Posterior cingulate gyrus (tissue), 11 donors: ENCODE data around the gene FGF4.

Experiments
- DNase-seq, 10 donors: peaks; one replicate each; pipeline versions ENCODE4 v3.0.0 to v3.0.0-alpha.2; 2020 to 2021; ENCODE audit warnings: mixed read lengths in 3 of 10
- intact Hi-C: fragments of 100-400 bp; cut with DNase I; formaldehyde crosslinking; loops from one replicate; pipeline ENCODE4 v1.15.1; 2023

The FGF4 gene

DNA sequence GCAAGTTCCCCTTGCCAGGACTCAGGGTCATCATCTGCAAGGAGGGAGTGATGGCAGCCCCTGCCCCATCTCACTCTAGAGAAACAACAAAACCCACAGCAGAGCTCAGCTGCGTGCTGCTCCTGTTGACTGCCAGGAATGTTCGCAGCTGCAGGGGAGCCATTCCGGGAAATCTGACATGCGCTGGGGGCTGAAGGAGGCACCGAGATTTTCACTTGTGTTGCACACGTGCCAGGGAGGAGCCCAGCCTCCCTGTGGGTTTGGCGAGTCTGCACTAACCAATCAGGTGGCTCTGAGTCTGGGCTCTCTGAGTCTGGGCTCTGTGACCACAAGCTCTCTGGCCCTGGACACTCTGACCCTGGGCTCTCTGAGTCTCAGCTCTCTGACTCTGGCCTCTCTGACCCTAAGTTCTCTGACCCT, 33.5 kb upstream of the FGF4 start:
- no peak for DNase-seq
- intact Hi-C loops, result no loop called here

DNA sequence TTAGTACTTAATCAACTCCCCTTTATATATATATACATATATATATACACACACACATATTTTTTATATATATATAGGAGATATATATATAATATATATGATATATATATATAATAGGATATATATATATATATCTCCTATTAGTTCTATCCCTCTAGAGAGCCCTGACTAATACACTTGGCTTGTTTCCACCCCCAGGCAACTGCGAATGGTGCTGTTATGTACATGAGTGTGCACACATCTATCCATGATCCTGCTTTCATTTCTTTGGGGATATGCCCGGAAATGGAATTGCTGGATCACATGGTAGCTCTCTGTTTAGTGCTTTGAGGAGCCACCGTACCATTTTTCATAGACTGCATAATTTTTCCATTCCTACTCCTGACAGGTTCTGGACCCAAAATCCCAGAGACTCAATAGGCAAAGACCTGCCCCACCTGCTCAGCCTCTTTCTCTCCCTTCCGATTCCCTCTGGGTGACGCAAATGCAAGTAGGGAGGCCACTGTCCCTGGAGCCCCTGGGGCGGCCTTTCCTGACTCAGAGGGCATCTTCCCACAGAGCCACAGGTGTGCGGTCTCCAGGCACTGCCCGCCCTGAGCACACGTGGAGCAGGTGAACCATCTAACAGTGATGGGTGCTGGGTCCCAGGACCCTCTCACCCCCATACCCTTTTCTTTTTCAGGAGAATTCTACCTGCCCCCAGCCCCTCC, 32.1 kb upstream of the FGF4 start:
- no peak for DNase-seq
- intact Hi-C loops, result no loop called here

DNA sequence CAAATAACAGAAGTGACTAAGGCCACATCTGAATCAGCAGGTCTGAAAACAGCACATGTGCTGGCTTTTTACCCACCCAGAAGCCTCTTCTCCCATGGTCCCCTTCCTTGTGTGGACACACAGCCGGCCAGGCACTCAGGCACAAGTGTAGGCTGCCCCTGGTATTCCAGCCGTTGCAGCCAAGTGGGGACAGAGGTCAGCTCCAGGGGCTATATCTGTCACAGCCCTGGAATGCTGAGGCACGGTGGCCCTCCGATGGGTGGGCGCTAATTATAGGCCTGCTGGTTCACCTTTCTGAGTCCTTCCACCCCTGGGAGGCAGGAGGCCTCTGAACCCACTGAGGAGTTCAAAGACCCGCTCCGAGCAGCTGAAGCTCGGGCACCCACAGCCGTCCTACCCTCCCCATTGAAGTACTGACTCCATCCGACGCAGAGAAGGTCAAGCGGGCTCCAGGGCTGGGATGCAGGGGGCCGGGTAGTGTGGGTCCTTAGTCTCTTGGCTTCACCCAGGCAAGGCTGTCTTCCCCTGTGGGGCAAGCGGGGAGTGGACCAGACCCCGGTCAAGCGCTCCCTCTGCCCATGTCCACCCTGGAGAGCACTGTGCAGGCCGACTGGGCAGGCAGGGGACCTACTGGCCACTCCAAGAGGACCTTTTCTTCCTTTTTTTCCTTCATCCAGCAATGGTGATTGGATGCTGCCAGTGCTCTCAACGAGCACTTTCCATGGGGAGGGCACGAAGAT, 29.8 kb upstream of the FGF4 start:
- peak in 1 of 10 donors; percentile 75 for DNase-seq
- intact Hi-C loops, result no loop called here

DNA sequence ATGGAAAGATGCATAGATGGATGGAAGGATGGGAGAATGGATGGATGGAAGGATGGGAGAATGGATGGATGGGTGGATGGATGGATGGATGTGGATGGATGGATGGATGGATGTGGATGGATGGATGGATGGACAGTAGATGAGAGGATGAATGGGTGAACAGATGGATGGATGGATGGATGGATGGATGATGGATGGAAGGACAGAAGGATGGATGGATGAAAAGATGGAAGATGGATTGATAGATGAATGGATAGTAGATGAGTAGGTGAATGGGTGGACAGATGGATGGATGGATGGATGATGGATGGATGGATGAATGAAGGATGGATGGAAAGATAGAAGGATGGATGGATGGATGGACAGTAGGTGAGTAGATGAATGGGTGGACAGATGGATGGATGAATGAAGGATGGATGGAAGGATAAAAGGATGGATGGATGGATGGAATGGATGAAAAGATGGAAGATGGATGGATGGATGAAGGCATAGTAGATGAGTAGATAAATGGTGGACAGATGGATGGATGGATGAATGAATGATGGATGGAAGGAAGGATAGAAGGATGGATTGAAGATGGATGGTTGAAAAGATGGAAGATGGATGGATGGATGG, 28.6 kb upstream of the FGF4 start:
- no peak for DNase-seq
- intact Hi-C loops, result no loop called here

DNA sequence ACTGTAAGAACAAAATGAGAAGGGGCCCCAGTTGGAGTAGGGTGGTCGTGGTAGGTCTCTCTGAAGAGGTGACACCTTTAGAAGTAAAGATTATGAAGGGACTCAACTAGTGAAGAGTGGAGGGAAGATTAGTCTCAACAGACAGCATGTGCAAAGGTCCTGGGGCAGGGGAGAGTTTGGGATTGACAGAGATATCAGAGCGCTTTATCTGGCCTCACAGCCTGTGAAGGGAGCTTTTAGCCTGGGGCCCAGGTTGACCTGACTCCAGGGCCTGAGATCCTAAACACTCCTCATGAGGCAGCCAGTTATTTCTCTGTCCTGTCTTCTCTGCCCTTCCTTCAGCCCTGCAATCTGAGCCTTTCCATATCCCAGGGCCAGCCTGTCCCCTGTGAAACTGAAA, 27.9 kb upstream of the FGF4 start:
- intact Hi-C loops, result no loop called here
- DNase-seq, result no peak

DNA sequence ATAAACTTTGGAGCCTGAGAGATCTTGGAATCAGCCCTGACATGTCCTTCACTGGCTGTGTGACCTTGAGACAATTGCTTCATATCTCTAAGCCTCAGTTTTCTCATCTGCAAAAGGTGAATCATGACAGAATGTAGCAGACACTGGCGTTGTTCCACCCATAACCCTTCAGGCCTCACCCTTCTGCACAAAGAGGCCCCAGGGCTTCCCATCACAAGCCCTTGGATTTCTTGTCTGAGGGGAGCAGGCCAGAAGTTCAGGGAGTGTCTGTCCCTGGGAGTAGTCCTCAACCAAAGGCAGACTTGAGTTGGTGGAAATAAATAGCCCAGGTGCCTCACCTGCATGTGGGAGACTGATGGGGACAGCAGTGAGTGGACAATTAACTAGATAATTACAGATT, 27.4 kb upstream of the FGF4 start:
- intact Hi-C loops, result no loop called here
- no peak for DNase-seq

DNA sequence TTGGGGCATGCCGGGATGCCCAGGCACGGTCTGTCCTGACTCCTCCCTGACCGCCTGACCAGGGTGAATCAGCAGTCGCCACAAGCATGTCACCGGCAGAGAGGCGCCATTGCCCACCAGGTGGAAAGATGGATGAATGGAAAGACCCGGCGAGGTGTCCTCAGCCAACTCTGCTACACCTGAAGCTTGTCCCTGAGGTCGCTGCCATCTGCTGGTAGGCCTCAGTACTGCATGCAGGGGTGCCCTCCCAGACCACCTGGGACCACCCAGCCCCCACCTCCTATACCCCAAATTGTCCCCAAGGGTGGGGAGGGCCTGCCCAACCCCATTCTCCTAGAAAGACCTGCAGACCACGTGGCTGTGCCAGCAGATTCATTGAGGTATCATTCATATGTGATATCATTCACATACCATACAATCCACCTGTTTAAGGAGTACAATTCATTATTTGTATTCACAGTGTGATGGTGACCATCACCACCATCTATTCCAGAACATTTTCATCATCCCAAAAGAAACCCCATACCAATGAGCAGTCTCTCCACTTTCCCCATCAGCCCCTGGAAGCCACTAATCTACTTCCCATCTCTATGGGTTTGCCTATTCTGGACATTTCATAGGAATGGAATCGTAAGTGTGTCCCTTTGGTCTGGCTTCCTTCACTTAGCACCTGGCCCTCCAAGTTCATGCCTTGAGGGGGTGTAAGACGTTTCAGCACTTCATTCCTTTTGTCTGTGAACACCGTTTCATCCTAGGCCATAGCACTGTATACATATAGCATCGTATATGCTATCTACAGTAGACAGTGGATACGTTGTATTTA, 26.6 kb upstream of the FGF4 start:
- intact Hi-C loops, result no loop called here
- peak in 2 of 10 donors; percentile 70 to 75 for DNase-seq

DNA sequence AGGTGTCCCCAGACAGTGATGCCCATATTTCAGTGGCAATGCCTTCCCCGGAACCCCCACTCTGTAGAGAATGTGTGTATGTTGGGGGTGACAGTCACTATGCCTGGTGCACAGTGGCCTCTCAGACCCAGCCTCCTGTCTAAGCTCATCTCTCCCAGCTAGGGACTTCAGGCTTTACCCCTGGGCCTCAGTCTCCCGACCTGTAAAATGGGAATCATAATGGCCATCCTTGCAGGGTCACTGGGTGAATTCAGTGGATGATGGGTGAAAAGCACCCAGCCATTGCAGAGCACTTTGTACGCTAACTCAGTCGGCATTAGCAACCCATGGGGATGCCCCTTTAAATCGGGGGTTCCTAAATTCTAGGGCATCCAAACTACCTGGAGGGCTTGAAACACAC, 25.1 kb upstream of the FGF4 start:
- DNase-seq, result peak in 1 of 10 donors; percentile 24
- intact Hi-C loops, result no loop called here

DNA sequence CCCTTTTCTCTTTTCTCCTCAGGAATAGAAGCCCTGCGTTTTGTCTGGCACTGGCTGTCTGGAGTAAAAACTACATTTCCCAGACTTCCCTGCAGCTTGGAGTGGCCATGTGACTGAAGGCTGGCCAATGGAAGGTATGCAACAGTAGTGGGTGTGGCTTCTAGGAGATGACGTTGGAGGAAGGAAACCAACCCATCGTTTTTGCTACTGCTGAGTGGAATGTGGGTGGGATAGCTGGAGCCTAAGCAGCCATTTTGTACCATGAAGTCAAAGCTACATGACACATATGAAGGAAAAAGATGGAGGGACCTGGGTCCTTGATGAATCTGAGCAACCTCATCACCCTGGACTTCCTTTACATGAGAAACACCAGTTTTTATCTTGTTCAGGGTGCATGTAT, 24.4 kb upstream of the FGF4 start:
- DNase-seq, result no peak
- intact Hi-C loops, result no loop called here

DNA sequence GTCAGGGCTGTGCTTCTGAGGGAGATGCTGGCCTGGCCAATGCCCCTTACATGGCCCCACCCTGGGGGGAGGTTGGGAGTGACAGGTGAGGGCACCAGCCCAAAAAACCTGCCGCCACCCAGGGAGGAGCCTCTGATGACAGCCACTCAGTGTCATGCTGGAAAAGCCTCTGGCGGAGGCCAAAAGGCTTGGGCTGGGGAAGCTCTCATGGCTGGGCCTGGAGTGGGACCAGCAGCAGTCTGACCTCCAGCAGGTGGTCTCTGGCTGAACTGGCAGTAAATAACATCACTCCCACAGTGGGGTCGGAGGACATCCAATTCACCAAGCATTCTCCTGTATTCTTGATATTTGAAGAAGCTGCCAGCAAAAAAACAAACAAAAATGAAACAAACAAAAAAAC, 24.0 kb upstream of the FGF4 start:
- intact Hi-C loops, result no loop called here
- peak in 1 of 10 donors; percentile 53 for DNase-seq

DNA sequence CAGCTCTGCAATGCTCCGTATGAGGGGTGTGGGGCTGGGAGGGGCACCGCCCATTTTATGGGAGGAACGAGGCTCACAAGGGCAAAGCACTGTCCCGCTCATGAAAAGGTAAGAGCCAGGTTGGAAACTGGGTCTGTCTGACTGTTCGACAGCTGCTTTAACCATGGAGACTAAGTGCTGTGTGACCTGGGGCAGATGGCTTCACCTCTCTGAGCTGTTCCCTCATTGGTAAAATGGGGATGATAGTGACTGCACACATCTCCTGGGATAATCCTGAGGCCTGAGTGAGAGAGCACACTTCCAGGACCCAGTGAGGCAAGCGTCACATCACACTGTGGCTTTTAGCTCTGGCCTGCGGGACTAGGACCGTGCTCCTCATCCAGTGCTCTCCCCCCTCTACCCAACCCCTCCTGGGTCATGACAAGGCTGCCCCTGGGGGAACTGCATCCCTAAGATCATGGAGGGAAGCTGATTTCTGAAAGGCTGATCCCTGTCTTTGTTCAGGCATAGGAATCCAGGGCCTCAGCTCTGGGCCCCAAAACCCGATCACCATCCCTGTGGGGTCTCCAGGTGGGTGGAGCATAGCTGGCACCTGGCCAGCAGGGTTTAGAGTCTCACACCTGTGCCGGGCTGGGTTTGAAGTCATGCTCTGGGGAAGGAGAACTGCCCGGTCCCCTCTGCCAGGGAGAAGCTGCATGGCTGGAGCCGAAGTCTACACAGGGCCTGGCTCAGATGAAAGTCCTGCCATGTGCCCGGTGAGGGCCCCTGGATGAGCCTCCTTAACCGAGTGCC, 22.8 kb upstream of the FGF4 start:
- intact Hi-C loops, result no loop called here

DNA sequence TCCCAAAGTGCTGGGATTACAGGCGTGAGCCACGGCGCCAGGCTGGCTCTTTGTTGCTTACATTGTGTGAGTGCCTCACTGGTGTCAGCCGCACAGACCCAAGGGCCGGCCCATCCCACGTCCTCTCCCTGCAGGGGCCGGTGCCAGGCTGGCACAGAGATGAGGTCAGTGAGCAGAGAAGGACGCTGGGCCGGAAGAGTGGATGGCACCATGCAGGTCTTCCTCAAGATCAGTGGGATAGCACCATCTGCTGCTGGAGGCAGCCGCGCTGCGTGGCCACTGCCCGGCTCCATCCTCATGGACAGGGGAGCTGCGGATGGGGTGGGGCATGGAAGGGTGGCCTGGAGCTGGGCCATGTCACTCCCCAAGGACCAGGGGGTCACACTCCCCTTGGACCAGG, 22.0 kb upstream of the FGF4 start:
- intact Hi-C loops, result no loop called here
- DNase-seq, result peak in 2 of 10 donors; percentile 53 to 72

More for the DNA sequence above, 22.8 kb upstream of the FGF4 start:
- DNase-seq, result no peak

DNA sequence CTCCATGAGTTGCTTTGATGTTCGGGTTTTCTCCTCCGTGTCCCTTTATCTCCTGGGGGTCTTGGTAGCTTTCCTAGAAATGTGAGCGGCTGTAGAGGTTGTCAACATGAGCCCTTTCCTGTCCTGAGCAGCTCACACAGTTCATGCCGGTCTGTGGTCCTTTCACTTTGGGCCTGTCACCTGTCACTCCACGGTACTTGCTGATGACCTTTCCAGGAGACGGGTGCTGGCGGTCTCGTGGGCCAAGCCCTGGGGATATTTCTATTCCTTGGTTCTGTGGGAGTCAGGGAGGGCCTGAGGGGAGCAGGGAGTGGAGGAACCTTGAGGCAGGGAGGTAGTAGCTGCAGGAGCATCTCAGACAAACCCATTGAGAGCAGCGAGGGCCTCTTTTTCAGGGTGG, 20.9 kb upstream of the FGF4 start:
- intact Hi-C loops, result no loop called here
- peak in 1 of 10 donors; percentile 39 for DNase-seq

DNA sequence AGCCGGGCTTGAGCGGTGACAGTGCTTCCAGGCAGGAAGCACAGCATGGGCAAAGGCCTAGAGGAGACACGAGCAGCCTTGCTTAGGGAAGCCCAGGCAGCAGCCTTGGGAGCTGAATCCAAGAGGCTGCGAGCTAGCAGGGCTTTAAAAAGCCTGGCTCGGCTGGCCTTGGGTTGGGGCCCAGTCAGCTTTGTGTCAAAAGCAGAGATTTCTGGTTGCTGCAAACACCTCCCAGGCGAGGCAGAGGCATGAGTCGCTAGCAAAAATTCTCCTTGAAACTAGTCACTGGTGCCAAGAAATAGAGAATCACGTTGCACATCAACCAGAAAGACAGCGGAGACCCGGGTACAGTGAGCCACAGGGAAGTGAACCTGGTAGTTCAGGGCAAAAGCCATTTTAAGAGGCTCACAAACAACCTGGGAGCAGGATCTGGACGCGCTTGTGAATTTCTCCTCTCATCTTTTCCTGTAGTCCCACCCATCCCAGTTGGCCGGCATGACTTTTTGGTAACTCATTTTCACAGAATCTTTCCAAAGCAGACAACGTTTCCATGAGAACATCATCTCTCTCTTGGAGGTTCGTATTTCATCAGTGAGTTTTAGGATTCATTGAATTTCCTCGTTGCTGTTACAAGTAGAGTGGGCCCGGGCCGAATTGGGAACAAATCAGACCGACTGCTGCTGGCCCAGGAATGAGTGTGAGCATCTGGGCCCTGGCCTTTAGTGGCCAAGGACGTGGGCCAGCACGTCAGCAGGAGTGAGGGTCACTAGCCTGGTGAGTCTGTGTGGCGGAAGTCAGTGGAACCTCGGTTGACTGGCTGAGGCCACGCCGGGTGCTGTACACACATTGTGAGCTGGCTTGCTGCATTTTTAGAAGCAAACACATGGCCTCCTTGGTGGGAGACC, 16.4 kb upstream of the FGF4 start:
- intact Hi-C loops, result no loop called here
- peak in 5 of 10 donors; percentile 21 to 91 (median 41) for DNase-seq

DNA sequence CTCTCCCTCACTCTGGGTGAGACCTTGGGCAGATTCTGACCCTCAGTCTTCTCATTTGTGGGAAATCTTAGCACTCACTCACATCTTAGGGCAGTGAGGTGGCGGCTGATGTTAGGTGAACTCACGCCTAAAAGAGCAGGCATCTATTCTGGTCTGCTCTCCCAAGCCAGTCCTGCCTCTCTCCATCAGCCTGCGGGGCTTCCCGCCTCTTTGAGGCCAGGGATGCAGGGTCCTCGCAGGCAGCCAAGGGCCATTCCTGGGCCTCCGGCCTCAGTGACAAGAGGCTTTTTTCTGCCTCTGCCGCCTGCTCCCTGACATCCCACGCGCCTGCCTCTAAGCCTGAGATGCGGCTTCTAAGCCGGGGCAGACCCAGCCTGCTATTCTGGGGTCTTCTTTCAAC, 13.8 kb upstream of the FGF4 start:
- intact Hi-C loops, result no loop called here

DNA sequence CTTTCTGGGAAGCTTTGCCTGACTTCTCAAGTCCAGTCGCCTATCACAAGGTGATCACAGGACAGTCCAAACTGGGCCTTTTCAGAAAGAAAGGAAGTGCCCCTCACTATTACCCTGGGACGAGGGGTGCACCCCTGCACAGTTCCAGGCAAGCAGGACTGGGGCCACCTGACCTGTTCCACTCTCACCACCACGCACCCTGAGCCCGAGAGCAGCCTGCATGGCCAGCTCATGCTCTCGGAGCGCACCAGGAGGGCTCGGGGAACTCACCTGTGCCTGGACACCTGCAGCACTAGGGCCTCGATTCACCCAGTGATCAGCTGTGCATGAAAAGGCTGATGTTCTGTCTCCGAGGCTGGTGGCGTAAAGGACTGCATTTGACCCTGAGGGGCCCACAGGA, 12.8 kb upstream of the FGF4 start:
- intact Hi-C loops, result no loop called here
- DNase-seq, result peak in 2 of 10 donors; percentile 59 to 81

More for the DNA sequence above, 13.8 kb upstream of the FGF4 start:
- DNase-seq, result no peak

DNA sequence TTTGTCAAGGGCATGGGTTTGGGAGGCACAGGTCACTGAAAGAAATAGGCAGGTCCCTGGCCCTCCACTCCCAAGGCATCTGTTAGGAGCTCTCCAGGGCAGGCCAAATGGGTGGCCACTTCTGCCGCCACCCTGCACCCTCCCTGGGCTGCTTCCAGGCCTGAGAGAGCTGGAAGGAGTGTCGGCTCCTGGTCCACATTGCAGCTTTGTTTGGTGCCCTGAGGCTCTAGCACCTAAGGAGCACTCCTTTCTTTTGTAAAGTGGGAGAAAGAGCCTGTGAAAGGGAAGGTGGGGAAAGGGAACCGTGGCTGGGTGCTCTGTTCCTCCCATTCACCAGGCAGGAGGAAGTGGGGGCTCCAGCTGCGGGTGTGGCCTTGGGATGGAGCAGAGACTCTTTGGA, 12.3 kb upstream of the FGF4 start:
- intact Hi-C loops, result no loop called here
- DNase-seq, result peak in 2 of 10 donors; percentile 18 to 34

DNA sequence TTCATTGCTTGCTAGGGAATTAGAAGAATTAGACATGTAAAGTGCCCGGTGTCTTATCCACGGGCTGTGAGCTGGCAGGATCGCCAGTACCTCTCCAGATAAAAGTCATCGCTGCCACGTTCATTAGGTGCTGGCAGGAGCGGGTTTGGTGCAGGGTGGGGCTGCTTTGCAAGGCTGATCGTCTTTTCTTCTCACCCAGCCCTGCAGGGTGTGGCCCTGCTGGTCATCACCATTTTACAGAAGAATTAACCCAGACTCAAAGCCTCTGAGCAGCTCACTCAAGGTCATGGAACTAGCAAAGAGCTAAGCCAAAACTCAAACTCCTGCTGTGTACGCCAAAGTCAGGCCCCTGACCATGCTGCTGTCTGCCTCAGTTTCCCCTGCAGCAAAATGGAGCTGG, 6.1 kb upstream of the FGF4 start:
- intact Hi-C loops, result no loop called here
- DNase-seq, result peak in 2 of 10 donors; percentile 12 to 41

DNA sequence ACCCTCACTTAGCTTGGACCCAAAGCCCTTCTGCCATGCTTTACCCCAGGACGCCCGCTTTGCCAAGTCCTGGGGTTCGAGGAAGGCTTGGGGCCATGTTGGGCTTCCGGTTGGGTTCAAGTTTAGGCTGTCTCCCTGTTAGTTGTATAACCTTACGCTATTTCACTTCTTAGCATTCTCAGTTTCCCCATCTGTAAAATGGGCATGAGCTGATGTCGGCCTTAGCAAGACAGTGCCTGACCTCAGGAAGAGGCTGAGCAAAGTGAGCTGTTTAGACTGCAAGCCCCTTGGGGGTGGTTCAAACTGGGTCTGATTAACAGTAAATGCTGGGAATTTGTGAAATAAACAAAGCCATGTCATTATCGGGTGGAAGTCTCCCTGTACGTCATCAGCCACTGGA, 3.2 kb upstream of the FGF4 start:
- peak in 1 of 10 donors; percentile 2 for DNase-seq
- intact Hi-C loops, result no loop called here
